HG03469 (cell line): ENCODE measurements around the gene SDC1.

Experiments
- ATAC-seq: cut with Tn5 transposase; IDR thresholded peaks from one replicate; pipeline ENCODE4 v1.9.1; 2021; ENCODE audit warnings: mild to moderate bottlenecking, moderate library complexity, moderate number of reproducible peaks; ENCODE audit not compliant: unreplicated experiment

SDC1 gene

DNA sequence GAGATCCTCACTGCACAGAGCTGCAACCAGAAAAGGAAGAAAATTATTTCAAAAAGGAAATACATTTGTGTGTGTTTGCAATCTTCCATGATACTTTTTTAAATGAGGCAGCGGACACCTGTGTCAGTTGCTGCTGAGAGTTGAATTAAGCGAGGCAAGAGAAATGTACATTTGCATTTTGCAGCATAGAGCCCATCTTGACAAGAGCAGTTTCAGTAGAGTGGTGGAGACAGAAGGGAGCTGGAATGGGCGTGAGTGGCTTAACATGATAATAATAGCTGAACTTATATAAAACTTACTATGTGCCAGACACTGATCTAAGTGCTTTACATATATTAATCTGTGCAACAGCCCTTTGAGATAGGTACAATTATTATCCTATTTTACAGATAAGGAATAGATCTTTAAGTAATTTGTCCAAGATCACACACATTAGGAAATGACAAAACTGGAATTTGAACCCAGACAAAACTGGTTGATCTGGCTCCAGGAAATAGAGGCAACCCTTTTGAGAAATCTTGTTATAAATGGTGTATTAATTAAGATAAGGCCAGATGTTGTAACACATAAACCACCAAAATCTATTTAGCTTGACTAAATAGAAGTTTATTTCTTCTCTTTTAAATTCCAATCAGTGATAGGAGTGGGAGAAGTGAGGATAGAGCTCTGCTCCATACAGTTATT, 68.7 kb downstream of the SDC1 start:
- ATAC-seq = no peak

DNA sequence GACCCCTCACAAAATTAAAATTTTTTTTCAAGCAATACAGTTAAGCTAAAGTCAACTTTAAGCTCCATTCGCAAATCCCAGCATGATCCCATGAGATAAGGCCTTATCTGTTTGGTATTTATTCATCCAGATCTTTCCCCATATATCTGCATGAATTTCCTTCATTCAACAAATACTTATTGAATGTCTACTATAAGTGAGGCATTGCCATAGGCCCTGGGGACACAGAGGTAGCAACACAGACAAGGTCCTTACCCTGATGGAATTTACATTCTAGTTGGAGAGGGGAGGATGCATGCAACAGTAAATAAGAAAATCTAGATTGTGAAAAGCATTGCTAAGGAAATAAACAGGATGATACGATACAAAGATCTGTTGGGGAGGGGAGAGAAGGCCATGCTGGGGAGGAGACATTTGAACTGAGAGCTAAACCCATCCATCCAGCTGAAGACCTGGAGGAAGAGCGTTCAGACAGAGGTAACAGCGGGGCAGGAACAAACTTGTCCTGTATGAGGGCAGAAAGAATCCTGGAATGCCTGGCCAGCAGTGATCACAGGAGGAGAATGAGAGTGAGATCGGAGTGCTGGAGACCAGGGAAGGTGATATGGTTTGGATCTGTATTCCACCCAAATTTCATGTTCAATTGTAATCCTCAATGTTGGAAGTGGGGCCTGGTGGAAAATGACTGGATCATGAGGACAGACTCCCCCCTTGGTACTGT, 71.6 kb downstream of the SDC1 start:
- no peak for ATAC-seq

DNA sequence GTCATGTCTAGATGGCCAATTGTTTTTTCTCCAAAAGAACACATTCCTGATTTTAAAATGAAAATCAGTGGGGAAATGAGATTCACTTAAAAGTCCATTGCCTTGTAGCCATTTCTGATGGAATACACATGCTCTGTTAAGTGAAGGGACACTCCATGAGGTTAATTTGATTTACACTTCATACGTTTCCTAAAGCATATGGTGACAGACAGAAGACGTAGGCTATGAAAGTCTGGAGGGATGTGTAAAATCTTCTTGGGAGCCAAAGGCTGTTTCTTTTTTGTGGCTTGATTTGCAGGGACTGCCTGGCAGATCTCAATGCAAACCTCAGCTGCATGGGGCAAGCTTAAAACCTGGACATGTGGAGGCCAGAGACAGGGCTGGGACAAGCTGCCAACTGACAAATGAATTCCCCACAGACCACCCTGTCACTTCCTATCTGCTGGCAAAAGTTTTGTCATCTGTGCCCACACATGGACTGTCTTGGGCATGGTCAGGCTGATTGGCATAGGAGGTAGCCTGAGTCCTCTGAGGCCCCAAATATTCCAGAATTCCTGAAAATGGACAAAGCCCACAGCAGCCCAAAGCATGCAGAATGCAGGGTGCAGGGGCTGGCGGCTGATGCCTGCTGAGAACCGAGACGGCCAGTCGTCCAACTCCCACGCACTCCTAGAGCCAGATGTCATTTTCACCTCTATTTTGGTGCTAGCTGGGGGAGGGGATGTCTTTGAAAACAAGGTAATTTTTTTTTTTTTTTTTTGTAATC, 73.9 kb downstream of the SDC1 start:
- no peak for ATAC-seq
